ENCODE measurements around the gene EGFR.

Gene EGFR

GRCh38 chr7:55108401-55108800, 89.6 kb downstream of the EGFR start:
- DNase-seq, result no peak

GRCh38 chr7:55108818-55109217, 90.0 kb downstream of the EGFR start:
- DNase-seq, result no peak

GRCh38 chr7:55109404-55110167, 90.8 kb downstream of the EGFR start:
- no peak for DNase-seq

- no peak for DNase-seq
Observed at GRCh38 chr7:55110282-55110992, 91.6 kb downstream of the EGFR start.

- no peak for DNase-seq
Observed at GRCh38 chr7:55110993-55111361, 92.2 kb downstream of the EGFR start.

GRCh38 chr7:55112056-55112455, 93.2 kb downstream of the EGFR start:
- DNase-seq, result no peak

- no peak for DNase-seq
Observed at GRCh38 chr7:55113760-55114540, 95.1 kb downstream of the EGFR start.

- no peak for DNase-seq
Observed at GRCh38 chr7:55117286-55117685, 98.5 kb downstream of the EGFR start.

- no peak for DNase-seq
Observed at GRCh38 chr7:55118426-55118825, 99.6 kb downstream of the EGFR start.

- no peak for DNase-seq
Observed at GRCh38 chr7:55119571-55119970, 100.8 kb downstream of the EGFR start.

GRCh38 chr7:55120074-55120473, 101.3 kb downstream of the EGFR start:
- no peak for DNase-seq

- DNase-seq, result no peak
Observed at GRCh38 chr7:55120501-55121198, 101.8 kb downstream of the EGFR start.

- DNase-seq, result no peak
Observed at GRCh38 chr7:55121249-55121648, 102.4 kb downstream of the EGFR start.

GRCh38 chr7:55122263-55122662, 103.4 kb downstream of the EGFR start:
- DNase-seq, result no peak

GRCh38 chr7:55124989-55125875, 106.4 kb downstream of the EGFR start:
- DNase-seq, result no peak

GRCh38 chr7:55127135-55127551, 108.3 kb downstream of the EGFR start:
- no peak for DNase-seq

- DNase-seq, result no peak
Observed at GRCh38 chr7:55127622-55128081, 108.8 kb downstream of the EGFR start.

GRCh38 chr7:55128693-55129394, 110.0 kb downstream of the EGFR start:
- DNase-seq, result no peak

- no peak for DNase-seq
Observed at GRCh38 chr7:55129541-55130394, 111.0 kb downstream of the EGFR start.
